GM18519 (cell line): ENCODE results near the gene GOLGA6L10.
"Not testable (repeated sequence)": the region's sequence is repeated elsewhere in the genome, so short reads cannot be mapped to it uniquely, and the experiment has no call there.

ENCODE experiments used
- ATAC-seq: cut with Tn5 transposase; IDR thresholded peaks from one replicate; pipeline ENCODE4 v1.9.1; 2021; ENCODE audit warnings: mild to moderate bottlenecking, moderate library complexity; ENCODE audit not compliant: unreplicated experiment, low FRiP score

The GOLGA6L10 gene

DNA sequence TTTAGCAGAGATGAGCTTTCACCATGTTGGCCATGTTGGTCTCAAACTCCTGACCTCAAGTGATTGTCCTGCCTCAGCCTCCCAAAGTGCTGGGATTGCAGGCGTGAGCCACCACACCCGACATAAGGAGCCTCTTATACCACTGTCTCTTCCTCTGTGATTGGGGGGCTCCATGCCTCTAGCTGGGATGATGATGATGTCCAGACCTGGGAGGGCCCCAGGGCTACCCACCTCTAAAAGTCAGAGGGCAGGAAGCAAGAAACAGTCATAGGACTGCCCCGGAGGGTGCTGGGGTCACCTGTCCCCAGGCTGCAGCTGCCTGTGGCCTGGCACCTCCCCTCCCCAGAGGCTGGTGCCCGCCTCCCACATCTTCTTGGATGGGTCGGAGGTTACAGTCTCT lies 5.4 kb downstream of the GOLGA6L10 start:
- ATAC-seq, result not testable (repeated sequence)

- ATAC-seq, result not testable (repeated sequence)
These were observed 6.5 kb downstream of the GOLGA6L10 start for GRCh38 chr15:82342632-82343374.

GRCh38 chr15:82338573-82338972 lies 10.7 kb downstream of the GOLGA6L10 start:
- ATAC-seq, result not testable (repeated sequence)

DNA sequence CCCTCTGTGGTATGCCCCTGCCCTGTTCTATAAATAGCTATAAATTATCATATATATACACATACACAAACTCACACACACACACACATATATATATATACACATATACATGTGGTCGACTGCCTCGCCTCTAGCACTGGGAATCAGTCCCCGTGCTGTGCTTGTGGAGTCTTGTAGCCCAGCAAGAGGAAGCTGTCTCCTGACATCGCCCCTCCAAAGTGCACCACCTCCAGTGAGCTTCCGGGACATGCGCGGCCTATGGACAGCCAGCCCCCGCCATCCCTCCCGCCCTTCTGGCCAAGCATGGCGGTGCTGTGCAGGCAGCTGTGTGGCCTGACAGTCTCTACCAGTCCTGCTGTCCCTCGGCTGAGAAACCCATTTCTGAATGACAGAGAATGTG lies 11.2 kb downstream of the GOLGA6L10 start:
- ATAC-seq, result not testable (repeated sequence)

DNA sequence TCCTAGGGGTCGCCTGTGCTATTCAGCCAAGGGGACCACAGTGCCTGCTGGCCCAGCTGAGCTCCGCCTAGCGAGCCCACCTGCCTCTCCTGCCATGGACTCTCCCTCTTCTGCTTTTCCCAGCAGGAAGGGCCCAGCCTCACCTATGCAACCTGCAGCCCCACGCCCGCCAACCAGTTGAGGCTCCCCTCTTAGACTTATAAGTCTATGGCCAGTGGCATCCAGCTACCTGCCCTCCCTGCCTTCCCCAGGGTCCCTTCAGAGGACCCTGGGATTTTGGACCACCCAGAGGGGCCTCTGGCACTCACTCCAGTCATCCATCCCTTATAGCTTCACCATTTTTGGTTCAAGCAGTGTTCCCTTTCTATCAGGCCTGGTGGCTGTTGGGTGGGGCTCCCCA lies 12.2 kb downstream of the GOLGA6L10 start:
- ATAC-seq, result not testable (repeated sequence)

DNA sequence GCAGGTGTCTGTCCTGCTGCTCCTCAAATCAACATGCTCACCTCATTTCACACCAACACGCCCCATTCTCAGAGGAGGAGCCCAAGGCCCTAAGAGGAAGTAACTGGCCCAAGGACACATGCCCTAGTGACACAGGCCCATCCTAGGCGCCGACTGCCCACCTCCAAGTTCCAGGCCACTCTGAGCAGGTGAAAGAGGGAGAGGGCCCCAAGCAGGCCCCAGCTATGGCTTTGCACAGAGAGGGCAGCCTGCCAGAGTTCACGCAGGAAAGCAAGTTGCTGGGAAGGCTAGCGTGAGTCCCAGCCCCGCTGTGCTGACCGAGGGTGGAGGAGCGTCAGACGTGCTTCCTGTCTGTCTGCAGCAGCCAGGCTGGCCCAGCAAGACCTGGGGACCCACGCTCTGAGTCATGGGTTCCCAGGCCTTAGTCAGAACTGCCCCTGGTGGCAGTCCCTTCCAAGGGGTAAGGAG lies 13.1 kb downstream of the GOLGA6L10 start:
- not testable (repeated sequence) for ATAC-seq

GRCh38 chr15:82335006-82335405 lies 14.3 kb downstream of the GOLGA6L10 start:
- not testable (repeated sequence) for ATAC-seq

GRCh38 chr15:82334554-82334932 lies 14.7 kb downstream of the GOLGA6L10 start:
- ATAC-seq, result not testable (repeated sequence)

DNA sequence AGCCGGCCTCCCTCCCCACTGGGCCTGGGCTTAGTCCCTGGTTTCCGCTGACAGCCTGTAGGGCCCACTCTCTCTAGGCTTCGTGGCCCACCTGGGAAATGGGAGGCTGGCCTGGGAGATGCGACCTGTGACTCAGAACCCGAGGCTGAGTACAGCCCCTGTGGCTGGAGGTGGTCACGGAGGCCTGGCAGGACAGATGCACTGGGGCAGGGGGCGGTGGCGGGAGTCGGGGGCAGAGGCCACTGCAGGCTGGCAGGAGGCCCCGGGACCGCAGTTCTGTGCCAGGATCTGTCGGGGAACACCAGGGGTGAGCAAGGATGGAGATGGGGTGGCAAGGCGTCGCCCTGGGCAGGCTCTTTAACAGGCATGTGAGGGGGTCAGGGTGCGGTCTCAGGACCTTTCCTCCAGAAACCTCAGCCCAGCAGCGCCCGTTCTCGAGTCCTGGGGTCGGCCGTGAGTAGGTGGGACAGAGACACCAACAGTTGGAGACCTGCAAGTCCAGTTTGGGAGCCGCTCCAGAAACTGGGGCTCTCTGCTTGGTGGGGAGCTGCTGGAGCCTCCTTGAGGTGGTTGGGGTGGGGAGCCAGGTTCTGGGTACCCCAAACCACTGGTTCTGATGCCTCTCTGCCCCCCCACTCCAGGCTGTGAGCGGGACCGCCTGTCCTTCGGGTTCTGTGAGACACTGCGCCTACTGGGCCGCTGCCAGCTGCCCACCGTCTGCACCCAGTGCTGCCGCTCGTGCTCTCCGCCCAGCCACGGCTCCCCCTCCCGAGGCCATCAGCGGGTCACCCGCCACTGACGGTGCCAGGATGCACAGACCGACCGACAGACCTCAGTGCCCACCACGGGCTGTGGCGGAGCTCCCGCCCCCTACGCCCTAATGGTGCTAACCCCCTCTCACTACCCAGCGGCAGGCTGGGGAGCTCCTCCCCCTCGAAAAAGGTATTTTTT lies 15.4 kb downstream of the GOLGA6L10 start:
- not testable (repeated sequence) for ATAC-seq

- not testable (repeated sequence) for ATAC-seq
These were observed 16.3 kb downstream of the GOLGA6L10 start for GRCh38 chr15:82332711-82333602.

DNA sequence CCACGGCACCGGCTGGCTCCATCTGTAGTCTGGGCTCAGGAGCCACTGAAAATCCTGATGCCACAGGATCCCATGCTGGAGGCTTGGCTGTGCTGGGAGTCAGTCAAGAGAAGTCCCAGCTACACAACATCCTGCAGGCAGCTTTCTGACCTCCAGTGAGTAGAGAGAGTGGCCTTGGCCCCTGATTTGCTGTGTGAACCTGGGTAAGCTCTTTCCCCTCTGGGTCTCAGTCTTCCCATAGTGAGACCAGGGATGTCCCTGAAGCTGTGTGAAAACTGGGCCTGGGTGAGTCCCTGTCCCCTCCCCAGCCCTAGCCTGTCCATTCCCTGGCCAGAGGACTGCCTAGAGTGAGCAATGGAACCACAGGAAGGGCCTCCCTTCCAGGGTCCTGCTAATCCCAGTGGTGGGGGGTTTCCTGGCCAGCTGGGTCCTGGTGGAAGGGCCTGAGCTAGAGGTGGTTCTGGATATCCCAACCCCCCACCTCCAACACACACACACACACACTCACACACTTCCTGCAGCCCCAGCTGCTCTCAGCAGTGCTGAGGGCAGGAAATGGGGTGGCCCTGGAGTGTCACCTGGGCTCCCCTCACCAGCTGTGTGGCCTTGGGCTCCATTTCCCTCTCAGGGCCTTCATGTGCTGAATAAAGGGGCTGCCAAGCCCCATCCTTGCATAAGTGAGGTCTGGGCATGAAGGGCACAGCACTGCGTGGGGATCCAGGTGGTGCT lies 17.5 kb downstream of the GOLGA6L10 start:
- ATAC-seq, result peak; percentile 63

GRCh38 chr15:82330921-82331320 lies 18.4 kb downstream of the GOLGA6L10 start:
- ATAC-seq, result not testable (repeated sequence)

DNA sequence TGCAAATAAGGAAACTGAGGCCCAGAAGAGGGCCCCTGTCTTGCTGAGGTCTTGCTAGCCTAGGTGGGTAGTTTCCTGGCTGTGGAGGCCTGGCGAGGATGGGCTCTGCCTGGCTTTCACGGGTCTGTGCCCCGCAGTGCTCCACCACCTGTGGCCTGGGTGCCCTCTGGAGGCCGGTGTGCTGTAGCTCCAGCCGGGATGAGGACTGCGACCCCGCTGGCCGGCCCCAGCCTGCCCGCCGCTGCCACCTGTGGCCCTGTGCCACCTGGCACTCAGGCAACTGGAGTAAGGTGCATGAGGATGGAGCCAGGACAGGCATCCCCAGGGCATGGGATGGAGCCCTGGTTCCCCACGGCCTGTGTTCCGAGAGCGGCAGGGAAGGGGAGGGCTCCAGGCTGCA lies 20.2 kb downstream of the GOLGA6L10 start:
- ATAC-seq, result not testable (repeated sequence)

DNA sequence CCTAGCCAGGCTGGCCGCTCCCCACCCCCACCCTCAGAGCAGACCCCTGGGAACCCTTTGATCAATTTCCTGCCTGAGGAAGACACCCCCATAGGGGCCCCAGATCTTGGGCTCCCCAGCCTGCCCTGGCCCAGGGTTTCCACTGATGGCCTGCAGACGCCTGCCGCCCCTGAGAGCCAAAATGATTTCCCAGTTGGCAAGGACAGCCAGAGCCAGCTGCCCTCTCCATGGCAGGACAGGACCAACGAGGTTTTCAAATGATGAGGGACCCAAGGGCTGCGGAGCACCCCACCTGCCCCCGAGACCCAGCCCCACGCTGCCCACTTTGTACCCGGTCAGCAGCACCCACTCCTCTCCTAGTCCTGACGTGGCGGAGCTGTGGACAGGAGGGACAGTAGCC lies 21.9 kb downstream of the GOLGA6L10 start:
- not testable (repeated sequence) for ATAC-seq

DNA sequence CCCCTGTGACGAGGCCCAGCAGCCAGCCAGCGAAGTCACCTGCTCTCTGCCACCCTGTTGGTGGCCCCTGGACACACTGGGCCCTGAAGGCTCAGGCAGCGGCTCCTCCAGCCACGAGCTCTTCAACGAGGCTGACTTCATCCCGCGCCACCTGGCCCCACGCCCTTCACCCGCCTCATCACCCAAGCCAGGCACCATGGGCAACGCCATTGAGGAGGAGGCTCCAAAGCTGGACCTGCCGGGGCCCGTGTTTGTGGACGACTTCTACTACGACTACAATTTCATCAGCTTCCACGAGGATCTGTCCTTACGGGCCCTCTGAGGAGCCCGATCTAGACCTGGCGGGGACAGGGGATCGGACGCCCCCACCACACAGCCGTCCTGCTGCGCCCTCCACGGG lies 22.4 kb downstream of the GOLGA6L10 start:
- not testable (repeated sequence) for ATAC-seq

- ATAC-seq, result not testable (repeated sequence)
These were observed 23.6 kb downstream of the GOLGA6L10 start for GRCh38 chr15:82325646-82326045.

GRCh38 chr15:82324831-82325230 lies 24.4 kb downstream of the GOLGA6L10 start:
- not testable (repeated sequence) for ATAC-seq

DNA sequence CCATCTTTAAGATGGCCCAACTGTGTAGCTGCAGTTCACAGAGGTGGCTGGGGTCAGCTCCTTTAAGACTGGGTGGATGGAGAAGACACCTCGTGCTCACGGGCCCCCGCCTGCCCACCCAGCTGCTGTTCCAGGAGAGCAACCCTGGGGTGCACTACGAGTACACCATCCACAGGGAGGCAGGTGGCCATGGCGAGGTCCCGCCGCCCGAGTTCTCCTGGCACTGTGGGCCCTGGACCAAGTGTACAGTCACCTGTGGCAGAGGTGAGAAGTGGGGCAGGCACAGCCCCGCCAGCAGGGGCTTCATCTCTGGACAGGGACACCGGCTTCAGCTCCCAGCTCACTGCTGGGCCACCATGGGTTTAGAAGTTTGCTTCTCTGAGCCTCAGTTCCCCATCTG lies 26.8 kb downstream of the GOLGA6L10 start:
- ATAC-seq, result not testable (repeated sequence)

- ATAC-seq, result not testable (repeated sequence)
These were observed 28.4 kb downstream of the GOLGA6L10 start for GRCh38 chr15:82320861-82321260.
